HG03565 (cell line): ENCODE results near the gene TH.

ENCODE experiments used
- ATAC-seq: cut with Tn5 transposase; IDR thresholded peaks from one replicate; pipeline ENCODE4 v1.9.1; 2021; ENCODE audit warnings: mild to moderate bottlenecking, moderate library complexity; ENCODE audit not compliant: unreplicated experiment

TH gene

GRCh38 chr11:2163428-2163978 is 8.1 kb downstream of the TH start:
- no peak for ATAC-seq

DNA sequence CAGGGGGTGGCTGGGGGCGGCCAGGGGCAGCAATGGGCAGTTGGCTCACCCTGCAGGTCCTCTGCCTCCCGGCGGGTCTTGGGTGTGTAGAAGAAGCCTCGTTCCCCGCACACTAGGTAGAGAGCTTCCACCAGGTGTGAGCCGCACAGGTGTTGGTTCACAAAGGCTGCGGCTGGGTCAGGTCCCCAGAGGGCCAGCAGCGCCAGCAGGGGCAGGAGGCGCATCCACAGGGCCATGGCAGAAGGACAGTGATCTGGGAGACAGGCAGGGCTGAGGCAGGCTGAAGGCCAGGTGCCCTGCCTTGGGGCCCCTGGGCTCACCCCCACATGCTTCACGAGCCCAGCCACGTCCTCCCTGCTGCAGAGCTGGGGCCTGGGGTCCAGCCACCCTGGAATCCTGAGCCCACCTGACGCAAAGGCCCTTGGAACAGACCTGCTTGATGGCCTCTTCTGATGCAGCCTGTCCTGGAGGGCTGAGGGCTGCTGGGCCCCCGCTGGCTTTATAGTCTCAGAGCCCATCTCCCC is 10.8 kb downstream of the TH start, which contains the start of gene INS:
INS (minus strand) TSS at position 474 of the 524 bp plus-strand sequence; CDS start at position 236, 238 bp downstream.
- ATAC-seq = no peak

GRCh38 chr11:2159536-2160413 is 11.8 kb downstream of the TH start:
- no peak for ATAC-seq

GRCh38 chr11:2158966-2159365 is 12.6 kb downstream of the TH start:
- ATAC-seq = no peak

DNA sequence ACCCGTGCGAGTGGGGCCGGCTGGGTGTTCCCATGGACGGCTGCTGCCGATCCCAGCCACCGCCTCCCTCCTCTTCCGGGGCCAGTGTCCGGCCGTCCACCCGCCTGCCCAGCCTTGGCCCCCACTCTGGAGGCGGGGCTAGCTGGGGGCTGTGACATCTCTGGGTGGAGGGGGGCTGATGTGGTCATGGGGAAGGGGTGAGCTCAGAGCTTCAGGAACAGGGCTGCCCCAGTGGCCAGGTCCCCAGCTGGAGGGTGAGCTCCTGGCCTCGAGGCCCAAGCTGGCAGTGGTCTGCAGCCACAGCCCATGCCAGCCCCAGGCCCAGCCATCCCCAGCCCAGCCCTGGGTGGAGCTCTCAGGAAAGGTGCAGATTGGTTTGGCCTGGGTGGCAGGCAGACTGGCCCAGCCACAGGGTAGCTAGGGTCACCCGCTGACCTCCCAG is 13.3 kb downstream of the TH start:
- ATAC-seq = no peak

- no peak for ATAC-seq
Measured at GRCh38 chr11:2157294-2158040, 14.1 kb downstream of the TH start.

DNA sequence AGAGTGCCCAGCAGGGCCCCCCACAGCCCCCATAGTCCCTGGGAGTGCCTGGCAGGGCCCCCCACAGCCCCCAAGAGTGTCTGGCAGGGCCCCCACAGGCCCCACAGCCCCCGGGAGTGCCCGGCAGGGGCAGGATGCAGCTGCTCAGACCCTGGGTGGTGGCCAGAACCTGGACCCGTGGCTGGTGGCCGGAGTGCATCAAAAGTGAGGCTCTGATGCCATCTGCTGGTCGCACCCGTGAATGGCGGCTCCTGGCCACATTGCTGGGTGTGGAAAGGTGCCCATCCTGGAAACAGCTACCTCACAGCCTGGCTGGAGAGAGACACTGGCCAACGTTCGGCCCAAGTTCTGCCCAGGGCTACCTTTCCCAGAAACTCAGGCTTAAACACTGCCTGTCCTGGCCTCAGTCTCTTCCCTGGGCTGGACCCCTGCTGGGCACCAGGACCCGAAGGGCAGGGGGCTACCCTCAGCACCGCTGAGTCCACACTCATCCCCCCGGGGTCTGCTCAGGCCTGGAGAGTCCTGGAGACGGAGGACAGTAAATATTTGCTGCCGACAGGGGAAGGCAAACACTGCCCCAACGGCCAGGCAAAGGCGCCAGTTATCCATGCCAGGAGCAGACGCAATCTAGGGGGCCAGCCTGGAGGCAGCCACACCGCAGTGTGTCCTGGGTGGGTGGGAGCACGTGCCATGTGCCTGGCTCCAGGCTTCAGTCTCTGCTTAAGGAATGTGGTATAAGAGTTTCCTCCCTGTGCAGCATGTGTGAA is 15.0 kb downstream of the TH start:
- no peak for ATAC-seq

- no peak for ATAC-seq
Measured at GRCh38 chr11:2155511-2155910, 16.1 kb downstream of the TH start.

DNA sequence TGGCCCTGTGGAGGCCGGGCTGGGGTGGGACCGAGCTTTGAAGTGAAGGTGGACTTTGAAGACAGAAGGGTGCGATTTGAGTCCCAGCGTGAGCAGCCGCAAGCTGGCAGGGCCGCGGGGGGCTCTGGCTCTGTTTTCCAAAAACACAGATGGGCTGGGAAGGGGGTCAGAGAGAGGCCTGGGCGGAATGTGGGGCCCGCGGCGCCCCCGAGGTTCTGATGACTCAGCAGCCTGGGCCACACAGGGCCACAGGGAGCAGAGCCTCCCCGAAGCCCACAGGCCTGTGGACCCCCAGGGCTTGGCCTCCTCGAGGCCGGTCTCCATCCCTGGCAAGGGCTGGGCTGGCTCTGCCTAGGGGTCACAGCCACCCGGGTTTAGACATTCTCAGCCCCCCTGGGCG is 16.7 kb downstream of the TH start:
- no peak for ATAC-seq

GRCh38 chr11:2154195-2154585 is 17.4 kb downstream of the TH start:
- no peak for ATAC-seq

- no peak for ATAC-seq
Measured at GRCh38 chr11:2153581-2154194, 17.9 kb downstream of the TH start.

GRCh38 chr11:2151500-2152257 is 19.9 kb downstream of the TH start:
- ATAC-seq = no peak

- no peak for ATAC-seq
Measured at GRCh38 chr11:2149864-2150847, 21.5 kb downstream of the TH start.

GRCh38 chr11:2149460-2149859 is 22.2 kb downstream of the TH start:
- ATAC-seq = no peak

DNA sequence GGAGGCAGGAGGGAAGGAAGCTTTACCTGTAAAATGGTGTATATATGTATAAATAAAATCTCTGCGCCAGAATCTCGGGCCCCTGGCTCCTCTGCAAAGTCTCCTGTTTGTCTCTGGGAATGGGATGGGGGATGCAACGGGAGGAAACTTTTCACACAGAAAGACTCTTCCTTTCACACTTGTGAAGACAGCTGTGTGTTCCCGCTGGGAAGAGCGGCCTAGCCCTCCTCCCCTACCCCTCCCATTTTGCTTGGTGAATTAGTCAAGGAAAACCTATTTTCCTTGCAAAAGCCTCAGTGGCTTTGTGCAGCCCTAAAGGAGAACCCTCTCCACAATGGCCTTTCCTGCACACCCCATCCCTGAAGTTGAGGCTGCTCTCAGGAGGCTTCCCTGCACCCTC is 23.0 kb downstream of the TH start:
- ATAC-seq = no peak

DNA sequence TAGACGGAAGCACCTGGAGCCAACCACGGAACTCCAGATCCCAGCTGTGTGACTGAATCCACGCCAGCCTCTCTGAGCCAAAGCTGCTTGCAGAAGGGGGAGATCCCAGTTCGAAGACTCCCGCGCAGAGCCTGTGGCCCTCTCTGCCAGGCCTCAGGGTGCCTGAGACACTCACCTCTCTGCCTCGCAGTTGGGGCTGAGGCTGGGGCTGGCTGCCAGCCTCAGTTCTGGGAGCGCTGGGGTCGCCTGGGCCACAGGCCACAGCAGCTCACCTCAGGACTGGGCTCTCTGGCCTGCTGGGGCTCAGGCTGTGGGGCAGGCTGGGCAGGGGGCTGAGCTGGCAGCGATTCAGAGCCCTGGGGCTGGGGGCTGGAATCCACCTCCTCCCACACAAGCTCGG is 24.2 kb downstream of the TH start:
- ATAC-seq = no peak

- ATAC-seq = no peak
Measured at GRCh38 chr11:2146051-2146450, 25.6 kb downstream of the TH start.

DNA sequence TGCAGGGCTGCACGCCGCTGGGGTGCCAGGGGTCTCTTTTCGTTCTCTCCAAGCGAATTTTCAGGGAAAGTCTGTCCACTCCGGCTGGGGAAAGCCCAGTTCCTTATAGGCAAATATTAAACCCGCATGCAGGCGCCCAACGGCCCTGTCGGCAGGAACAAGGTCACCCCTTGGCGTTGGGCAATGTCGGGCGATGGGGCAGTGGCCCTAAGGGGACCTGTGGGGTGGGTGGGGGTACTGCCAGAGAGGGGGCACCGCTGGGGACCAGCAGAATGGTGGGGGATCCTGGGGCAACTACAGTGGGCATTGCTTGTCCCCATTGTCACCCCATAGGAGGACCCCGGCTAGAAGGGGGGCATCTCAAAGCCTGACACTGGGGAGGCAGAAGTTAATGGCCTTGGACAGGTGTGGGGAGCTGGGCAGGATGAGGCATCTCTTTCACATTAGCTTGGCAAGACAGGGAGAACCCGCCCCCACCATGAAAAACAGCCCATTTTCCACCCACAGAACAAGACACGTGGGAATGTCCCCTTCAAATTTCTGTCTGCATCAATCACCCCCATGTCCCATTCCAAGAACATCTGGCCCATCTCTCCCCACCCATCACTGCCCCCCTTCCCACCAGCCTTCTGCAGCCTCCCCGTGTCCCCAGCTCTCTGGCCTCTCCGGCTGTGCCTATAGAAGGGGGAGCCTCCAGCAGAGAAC is 26.9 kb downstream of the TH start:
- ATAC-seq = no peak
